Measurements from ENCODE around the gene MORC4.

- TF ChIP-seq EZH2 (IDR thresholded peaks at IDR 0.05; ENCODE audit: borderline replicate concordance, low read depth, low read length, severe bottlenecking): no peak
- TF ChIP-seq CTCF (IDR thresholded peaks at IDR 0.05; ENCODE audit: borderline replicate concordance, extremely low read depth, low read length, poor library complexity, severe bottlenecking): no peak
Measured at GRCh38 chrX:106903856-106904528, 96.0 kb downstream of the MORC4 start.

All from DND-41 (cell line).